NCI-H2081 (cell line): ENCODE results near the gene USF1.
"Not testable (repeated sequence)": the region's sequence is repeated elsewhere in the genome, so short reads cannot be mapped to it uniquely, and the experiment has no call there.

ENCODE experiments used
- DNase-seq, 2 experiments: peaks; one replicate each; lab custom pipeline; 2025; lab: John Stamatoyannopoulos, UW

Gene USF1

DNA sequence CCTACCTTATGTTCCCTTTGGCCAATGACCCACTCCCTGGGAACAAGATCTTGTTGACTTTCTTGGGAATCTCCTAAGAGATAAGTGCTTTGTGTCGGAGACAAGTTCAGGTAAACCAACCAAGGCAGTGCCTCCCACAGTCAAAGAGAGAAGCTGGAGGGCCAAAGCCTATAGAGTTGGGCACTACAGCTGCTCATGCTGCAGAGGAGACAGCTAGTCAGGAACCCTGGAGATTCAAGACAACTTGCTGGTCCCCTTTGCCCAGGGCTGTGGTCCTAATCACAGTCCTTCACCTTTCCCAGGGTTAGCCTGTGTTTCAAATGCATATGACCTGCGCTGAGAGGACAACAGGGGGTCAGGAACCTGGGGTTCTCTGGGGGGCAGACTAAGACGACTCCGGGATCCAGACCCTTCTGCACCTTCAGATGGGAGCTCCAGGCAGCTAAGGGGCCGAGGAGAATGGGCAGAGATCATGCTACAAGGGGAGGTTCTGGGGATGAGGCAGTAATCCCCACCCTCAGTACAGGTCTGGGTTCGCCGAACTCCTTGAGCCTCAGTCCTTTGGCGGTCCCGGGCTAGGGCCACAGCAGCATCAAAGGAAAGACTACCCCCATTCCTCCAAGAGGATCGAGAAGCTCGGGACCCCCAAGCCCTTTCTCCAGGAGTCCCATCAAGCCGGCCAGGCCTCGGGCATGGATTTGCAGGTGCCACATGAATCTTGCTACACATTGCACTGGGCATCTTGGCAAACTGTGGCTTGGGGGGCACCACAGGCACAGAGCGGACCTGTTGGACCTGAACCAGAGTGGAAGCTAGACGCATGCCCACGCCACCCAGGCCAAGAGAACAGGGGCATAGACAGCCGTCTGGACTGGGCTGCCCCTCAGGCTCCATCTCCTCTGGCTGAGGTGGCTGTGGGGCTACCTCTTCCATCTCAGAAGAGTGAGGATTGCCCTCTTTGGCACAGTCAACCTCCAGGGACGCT is 2.0 kb upstream of the USF1 start:
- no peak for DNase-seq

DNA sequence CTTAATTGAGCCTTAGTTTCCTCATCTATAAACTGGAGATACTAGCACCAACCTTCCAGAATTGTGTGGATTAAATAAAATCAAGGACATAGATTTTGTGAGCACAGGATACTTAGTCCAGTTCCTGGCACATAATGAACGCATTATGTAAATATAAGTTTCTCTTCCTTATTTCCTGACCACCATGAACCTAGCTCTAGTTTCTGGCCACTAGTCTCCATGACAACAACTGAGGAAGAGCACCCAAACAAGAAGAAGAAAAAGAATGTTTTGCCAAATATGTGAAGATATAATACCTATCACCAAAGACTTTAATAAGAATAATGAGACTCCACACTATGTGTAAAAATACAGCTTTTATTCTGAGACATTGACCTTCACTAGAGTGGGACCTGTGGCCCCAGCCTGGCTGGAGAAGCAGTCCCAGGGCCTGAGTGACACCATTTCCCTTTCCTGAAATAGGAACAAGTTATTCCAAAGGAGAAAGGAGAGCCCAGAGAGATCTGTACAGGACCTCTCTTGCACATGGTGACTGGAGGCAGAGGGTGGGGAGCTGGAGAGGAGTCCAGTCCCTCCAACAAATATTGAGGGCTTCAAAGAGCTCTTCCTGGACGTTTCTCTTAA is 940 bp upstream of the USF1 start:
- no peak for DNase-seq

DNA sequence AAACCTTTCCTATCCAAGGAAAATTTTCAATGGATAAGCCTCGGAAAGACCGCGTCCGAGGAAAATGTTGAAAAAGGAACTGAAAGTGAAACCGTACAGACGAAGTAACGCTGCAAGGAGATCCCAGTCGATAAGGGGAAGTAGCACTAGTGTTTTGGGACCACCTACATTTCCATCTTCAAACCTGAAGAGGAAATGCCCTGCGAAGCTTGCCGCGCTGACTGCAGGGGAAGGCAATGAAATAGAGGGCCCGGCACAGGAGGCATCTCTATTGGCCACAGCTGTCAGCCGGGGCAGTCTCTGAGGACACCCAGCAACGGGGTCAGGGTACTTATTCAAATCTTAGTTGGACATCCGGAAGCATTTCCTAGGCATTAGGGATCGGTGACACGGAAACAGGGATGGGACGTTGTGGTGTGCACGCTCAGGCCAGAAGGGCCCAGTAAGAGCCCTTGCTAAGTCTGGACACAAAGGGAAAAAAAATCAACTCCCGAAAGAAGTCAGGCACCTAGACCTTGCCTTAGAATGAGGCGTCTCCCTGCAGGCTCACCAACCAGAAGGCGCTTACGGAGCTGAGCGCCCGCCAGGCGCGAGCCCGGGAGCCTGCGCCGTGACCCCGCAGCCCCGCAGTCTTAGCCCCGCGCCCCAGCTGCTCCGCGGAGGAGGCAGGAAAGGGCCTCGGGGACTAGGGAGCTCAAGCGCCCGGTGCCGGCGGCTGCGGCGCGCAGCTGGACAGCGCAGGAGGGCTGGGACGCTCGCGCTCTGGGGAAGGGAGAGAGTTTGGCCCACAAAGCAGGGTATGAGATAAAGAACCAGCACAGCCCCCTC is 655 bp downstream of the USF1 start:
- DNase-seq = peak; percentile 64 to 78

DNA sequence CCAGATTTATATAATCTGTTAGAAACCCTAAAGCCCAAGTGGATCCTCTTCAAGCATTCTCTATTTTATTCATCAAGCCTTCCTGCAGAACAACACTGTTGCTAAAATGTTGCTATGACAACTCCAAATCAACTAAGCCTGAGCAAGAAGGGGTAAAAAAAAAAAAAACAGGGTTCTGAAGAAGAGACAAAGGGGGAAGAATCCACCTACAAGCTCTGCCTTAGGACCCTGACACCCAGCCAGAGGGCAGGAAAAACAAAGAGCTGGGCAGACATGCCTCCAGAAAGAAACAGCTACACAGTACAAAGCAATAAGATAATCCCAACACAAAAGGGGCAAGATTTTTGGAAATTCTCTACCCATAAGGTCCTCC is 1.3 kb downstream of the USF1 start:
- DNase-seq = no peak

DNA sequence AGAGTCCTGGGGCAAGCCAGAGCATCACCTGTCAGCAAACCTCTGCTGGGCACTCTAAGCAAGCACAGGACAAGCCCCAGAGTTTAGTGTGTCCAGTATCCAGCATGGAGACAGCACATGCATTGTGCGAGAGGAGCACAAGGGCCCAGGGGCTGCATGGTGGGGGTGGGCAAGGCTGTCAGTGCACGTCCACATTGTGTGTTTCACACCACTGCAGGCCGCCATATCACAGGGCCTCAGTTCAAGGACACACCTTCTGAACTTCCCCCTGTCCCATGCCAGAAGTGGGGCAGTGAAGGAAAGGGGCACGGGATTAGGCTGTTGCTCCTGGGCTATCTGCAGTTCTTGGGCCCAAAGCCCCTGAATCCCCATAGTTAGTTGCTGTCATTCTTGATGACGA is 6.2 kb downstream of the USF1 start:
- no peak for DNase-seq

DNA sequence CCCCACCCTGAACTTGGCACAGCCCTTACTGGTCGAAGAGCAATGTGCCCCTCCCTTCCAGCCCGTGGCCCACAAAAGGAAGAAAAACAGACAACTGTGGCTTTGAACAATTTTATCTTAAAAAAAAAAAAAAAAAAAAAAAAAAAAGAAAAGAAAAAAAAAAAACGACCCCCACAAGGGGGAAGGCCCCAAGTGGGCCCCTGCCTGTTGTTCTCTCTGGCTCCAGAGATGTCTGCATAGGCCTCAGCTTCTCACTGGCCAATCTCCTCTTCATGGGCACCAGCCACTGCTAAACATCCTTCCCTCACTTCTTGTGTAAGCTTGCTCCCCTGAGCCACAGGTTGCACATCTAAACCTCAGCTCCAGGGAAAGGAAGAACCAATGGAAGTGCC is 6.6 kb downstream of the USF1 start:
- DNase-seq = no peak

DNA sequence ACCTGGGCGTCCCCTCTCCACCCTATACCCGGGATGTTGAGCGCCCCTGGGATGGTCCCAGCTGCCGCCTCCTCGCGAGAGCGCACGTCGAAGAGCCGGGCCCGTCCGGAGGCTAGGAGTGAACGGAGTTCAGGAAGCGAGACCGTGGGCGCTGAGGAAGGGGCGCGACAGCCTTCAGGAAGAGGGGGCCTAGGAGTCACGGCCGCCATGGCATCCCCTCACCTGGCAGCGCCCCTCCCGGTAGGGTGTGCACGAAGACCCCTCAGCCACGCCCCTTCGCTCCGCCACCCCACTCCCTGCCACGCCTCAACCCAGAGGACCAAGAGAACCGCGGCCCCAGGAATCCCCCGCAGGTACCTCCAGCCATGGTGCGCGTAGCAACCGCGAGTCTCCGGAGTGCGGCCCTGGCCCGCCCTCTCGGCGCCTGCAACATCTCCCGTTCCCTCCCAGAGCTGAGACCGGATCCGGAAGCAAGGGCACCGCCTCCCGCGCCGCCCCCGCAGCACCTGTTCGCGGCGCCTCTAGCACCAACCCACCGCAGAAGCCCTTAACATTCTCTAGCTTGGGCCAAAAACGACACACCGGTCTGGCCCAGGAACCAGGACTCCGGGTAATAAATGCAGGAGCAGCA is 7.1 kb downstream of the USF1 start, which contains the start of gene TSTD1:
Gene TSTD1, minus strand, starts transcription at position 442 of the 631 bp plus-strand sequence. Its CDS starts 75 bp downstream, at position 367.
- DNase-seq = peak; percentile 84 to 90

DNA sequence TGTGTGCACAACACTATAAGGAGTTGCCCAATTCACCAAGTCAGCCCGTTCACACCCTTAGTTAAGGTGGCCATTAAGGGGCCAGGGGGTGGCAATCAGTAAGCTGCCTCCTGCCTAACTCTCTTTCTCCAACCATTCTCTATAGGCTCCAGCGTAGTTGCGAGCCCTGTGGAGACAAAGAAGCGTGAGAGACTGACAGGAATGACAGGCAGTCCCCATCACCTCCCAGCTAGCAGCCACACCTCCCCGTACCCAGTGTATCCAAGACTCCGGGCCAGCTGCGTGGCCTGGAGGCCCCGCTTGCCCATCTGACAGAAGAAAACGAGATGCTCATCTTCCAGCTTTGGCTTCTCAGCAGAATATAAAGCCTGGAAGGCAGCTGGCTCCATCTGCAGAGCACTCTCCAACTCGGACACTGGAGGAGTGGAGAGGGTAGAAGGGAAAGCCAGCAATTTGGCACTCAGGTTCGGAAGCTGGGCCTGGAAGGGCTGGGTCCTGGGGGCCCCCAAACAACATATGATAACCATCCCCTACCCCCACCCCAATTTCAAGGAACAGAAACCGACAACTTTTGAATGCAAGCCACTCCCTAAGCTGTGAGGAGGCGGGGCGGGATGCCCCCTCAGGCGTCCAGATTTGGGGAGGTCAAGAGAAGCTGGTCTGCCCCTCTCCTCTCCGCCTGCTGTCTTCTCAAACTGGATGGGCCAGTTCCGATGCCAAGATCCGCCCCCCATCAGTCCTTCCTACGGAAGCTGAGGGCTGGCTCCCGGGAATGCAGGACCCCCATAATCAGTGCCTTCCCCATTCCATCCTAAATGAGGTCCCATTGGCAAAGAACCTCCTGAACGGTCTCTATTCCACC is 7.9 kb downstream of the USF1 start:
- DNase-seq = no peak

DNA sequence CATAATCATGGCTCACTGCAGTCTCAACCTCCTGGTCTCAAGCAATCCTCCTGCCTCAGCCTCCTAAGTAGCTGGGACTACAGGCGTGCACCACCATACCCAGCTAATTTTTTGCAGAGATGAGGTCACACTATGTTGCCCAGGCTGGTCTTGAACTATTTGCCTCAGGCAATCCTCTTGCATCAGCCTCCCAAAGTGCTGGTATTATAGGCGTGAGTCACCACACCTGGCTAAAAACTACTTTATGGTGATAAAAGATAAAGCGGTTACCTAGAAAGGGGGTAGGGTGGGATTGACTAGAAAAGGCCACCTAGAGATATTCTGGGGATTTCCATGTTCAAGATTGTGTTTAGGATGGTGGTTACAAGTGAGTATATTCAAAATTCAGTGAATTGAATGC is 12.0 kb downstream of the USF1 start:
- DNase-seq = no peak

DNA sequence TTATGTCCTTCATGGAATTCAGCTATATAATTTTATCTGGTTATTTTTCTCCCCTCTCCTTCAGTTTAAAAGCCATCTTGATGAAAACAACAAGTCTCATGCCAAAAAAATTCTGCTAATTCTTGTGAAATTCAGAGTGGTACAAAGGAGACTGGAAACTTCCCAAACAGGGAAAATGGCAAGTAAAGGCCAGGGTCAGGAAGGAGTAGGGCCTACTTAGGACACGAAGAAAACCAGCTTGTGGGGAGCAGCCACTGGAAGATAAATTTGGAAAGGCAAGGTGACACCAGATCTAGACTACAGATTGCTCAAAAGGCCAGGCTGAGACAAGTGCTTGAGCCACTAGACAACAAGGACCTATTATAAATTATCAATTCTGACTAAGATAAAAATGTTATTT is 13.4 kb downstream of the USF1 start:
- DNase-seq = no peak

DNA sequence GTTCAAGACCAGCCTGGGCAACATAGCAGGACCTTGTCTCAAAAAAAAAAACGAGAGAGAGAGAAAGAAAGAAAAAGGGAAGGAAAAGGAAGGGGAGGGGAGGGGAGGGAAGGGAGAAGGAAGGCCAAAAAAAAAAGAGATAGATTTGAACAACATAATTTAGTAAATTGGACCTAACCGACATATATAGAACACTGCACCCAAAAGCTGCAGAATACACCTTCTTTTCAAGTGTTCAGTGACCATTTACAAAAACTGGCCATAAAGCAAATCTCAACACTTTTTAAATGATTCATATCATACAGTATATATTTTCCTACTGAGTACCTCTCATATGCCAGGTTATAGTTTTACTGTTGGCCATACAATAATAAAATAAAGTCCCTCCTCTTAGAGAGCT is 13.9 kb downstream of the USF1 start:
- DNase-seq = no peak

DNA sequence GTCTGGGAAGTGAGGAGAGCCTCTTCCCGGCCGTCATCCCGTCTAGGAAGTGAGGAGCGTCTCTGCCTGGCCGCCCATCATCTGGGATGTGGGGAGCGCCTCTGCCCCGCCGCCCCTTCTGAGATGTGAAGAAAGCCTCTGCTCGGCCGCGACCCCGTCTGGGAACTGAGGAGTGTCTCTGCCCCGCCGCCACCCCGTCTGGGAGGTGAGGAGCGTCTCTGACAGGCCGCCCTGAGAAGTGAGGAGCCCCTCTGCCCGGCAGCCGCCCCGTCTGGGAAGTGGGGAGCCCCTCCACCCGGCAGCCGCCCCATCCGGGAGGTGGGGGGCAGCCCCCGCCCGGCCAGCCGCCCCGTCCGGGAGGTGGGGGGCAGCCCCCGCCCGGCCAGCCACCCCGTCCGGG is 16.3 kb downstream of the USF1 start:
- not testable (repeated sequence) for DNase-seq

DNA sequence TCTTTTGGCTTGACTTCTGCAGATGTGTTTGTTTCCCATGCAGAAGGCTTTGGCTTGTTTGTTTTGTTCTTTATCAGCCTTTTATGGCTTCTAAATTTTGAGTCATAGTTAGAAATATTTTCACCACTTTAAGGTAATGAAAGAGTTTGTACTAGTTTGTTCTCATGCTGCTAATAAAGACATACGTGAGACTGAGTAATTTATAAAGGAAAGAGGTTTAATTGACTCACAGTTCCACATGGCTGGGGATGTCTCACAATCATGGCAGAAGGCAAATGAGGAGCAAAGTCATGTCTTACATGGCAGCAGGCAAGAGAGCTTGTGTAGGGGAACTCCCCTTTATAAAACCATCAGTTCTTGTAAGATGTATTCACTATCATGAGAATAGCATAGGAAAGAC is 18.8 kb downstream of the USF1 start:
- DNase-seq = not testable (repeated sequence)

DNA sequence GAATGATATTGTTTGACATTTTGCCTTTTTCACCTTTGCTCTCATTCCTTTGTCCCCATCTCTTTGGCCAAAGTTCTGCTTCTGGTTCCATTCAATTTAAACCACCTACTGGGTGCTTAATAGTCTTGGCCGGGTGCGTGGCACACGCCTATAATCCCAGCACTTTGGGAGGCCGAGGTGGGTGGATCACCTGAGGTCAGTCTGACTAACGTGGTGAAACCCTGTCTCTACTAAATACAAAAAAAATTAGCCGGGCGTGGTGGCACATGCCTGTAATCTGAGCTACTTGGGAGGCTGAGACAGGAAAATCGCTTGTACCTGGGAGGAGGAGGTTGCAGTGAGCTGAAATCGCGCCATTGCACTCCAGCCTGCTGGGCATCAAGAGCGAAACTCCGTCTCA is 23.3 kb downstream of the USF1 start:
- not testable (repeated sequence) for DNase-seq

DNA sequence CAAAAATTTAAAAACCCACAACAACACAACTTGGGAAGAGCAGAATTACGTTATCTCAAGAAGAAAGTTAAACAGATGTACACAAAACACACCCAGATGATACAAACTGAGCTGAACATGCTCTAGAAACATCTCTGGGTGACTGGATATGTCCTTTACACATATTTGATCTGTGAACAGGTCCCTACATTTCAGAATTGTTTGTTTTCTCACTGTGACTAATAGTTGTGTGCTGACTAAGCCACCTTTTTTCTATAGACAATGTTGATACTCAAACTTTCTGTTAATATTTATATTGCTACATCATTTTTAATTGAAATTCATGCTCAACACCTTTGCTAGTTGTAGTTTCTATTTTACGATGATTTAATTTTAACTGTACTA is 23.8 kb downstream of the USF1 start:
- DNase-seq = no peak

DNA sequence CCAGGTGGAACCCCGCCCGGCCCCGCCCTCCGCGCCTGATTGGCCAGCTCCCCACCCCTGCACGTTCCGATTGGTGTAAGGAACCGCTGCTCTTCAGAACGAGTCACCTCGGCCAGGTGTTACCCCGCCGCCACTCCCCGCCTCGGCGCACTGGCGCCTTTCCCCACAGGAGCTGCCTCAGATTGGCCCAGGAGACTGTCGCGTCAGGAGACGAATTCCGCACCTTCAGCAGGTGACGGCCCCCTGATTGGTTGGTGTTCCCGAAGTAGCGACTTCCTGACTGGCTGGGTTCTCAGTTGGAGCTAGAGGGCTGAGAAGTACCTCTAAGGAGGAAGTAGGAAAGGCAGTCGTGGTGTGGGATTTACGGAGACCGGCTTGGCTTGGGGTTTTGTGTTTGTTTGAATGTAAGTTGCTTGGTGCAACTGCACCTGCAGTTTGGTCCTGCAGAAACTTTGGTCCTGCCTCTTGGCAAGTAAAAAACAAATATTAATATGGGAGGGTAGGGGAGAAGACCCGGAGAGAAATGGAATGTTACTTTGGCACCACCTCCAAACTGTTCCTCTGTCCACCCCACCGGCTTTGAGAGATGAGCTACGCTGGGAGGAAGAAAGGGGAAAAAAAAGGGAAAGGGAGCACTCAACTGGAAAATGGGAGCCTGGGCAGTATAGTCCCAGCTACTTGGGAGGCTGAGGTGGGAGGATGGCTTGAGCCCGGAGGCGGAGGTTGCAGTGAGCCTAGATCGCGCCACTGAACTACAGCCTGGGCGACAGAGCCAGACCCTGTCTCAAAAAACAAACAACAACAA is 24.4 kb downstream of the USF1 start:
- peak; percentile 100 for DNase-seq

DNA sequence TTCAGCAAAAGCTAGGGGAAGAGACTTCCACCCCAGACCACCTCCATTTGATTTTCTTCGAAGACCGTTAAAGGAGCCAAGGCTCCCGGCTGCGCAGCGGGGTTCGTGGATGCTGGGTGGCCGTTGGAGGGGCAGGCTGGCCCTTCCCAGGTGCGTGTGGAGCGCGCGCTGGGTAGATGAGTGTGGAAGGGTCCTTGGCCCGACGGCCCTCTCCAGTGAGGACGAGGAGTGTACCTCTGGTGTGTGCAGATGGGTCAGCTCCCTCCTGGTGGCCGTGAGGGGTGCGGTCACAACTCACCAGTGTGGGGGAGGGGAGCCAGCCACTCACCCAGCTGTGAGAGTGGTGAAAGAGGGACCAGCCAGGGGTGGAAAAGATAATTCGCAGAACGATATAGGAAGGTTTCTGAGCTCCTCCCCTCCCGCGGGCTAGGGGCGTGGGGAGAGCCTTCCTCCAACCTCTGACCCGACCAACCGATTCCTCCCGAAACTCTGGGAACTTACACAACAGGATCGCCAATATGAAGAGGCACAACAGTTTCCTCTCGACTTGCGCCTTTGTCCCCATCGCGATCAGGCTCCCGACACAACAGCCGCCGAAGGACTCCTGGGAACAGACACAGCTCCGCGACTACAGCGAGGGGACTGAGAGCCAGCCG is 25.1 kb downstream of the USF1 start, which contains the start of gene F11R:
Gene F11R, minus strand, starts transcription at position 644 of the 656 bp plus-strand sequence. Its CDS starts 79 bp downstream, at position 565.
- peak; percentile 55 to 74 for DNase-seq

DNA sequence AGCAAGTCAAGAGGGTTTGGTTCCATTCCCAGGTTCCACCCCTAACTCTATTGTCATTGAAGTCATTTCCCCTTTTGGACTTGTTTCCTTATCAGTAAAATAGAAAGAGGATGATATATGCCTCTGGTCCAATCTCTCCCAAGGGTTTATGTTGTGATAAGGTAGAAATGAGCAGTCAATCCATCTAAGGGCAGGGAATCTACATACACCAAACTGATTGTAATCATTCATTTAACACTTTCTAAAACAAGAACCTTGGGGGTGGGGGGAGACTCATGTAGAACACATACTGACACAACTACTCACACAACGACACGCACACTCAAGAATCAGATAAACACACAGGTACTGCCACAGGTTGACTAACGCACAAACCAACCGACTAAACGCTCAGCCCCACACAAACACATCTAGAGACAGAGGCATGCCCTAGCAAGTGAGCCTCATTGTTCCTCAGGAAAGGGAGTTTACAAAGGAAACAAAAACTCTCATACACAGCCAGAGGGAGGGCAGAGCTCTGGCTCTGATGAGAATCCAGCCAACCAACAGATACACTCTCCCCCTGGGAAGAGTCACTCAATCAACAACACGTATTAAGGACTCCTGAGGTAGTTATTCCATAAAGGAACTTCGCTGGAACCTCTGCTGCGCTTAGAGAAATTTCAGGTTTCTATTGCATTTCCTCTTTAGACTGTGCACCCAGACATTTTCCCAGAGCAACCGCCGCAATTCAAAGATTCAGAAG is 25.9 kb downstream of the USF1 start:
- DNase-seq = peak in 1 of 2 experiments; percentile 75
